GM12874 (cell line): ENCODE results near the gene VIM.

Source experiments
- CTCF ChIP-seq: IDR thresholded peaks from 2 replicates; pipeline ENCODE4 v1.5.1; 2011; ENCODE audit warnings: low read depth, mild to moderate bottlenecking, control low read depth, low read length, moderate library complexity; ENCODE audit not compliant: insufficient read depth

Gene VIM

GRCh38 chr10:17190602-17191001 lies 37.4 kb upstream of the VIM start:
- no peak for TF ChIP-seq CTCF

- TF ChIP-seq CTCF = no peak
Observed at GRCh38 chr10:17195083-17195482, 33.0 kb upstream of the VIM start.

- no peak for TF ChIP-seq CTCF
Observed at GRCh38 chr10:17196045-17196444, 32.0 kb upstream of the VIM start.

- no peak for TF ChIP-seq CTCF
Observed at GRCh38 chr10:17196573-17196972, 31.5 kb upstream of the VIM start.

- TF ChIP-seq CTCF = no peak
Observed at GRCh38 chr10:17199351-17199804, 28.7 kb upstream of the VIM start.

GRCh38 chr10:17200001-17200911 lies 27.8 kb upstream of the VIM start:
- no peak for TF ChIP-seq CTCF

GRCh38 chr10:17200912-17201793 lies 26.9 kb upstream of the VIM start, which contains the start of gene TRDMT1:
TRDMT1 (minus strand) TSS chr10:17201672; CDS start chr10:17201634, 38 bp downstream.
- TF ChIP-seq CTCF = no peak
